ENCODE results near the gene GNPNAT1.

- TF ChIP-seq CTCF (conservative IDR thresholded peaks at IDR 0.05; ENCODE audit: low read depth, low read length) (no peak), ELK1 (IDR thresholded peaks at IDR 0.05; ENCODE audit: borderline replicate concordance, low read depth, low read length) (no peak), POLR2A (IDR thresholded peaks at IDR 0.05; ENCODE audit: low read depth, low read length) (no peak), NFE2L2 (IDR thresholded peaks at IDR 0.05; ENCODE audit: low read depth, low read length) (no peak)
Measured at GRCh38 chr14:52827426-52827825, 36.0 kb upstream of the GNPNAT1 start.

All from IMR-90 (cell line).